HCT116 (cell line): ENCODE measurements around the gene TAL1.

Experiments used
- CTCF ChIP-seq, 3 experiments: fragments of 200-600 bp in 1 of 3; sonication (generic) in 1 of 3; IDR thresholded peaks in 2 of 3; conservative IDR thresholded peaks in 1 of 3; 2 replicates each; pipeline ENCODE4 v1.5.1; 2012 to 2017; ENCODE audit warnings: low read depth in 2 of 3, low read length in 2 of 3, antibody characterized with exemption in 1 of 3, borderline replicate concordance in 1 of 3, control low read depth in 1 of 3, mild to moderate bottlenecking in 1 of 3, mixed read lengths in 1 of 3, mixed run types in 1 of 3, moderate library complexity in 1 of 3; ENCODE audit not compliant: insufficient read depth in 1 of 3
- EGR1 ChIP-seq: IDR thresholded peaks from 2 replicates; pipeline ENCODE4 v1.6.1; 2012; ENCODE audit warnings: low read depth
- EZH2 ChIP-seq: fragments of 200-600 bp; sonication (generic); IDR thresholded peaks from 2 replicates; pipeline ENCODE4 v1.6.1; 2017; ENCODE audit warnings: antibody characterized with exemption, mixed run types
- EZH2phosphoT487 ChIP-seq: fragments of 200-600 bp; IDR thresholded peaks from 2 replicates; pipeline ENCODE4 v1.6.1; 2018; ENCODE audit warnings: antibody characterized with exemption, borderline replicate concordance
- FOSL1 ChIP-seq: IDR thresholded peaks from 2 replicates; pipeline ENCODE4 v1.6.1; 2012; ENCODE audit warnings: low read depth
- JUND ChIP-seq: IDR thresholded peaks from 2 replicates; pipeline ENCODE4 v1.6.1; 2012
- POLR2A ChIP-seq: IDR thresholded peaks from 2 replicates; pipeline ENCODE4 v1.7.0; 2011; ENCODE audit warnings: borderline replicate concordance; ENCODE audit not compliant: insufficient read depth, insufficient read length; ENCODE audit errors: extremely low read depth
- REST ChIP-seq: IDR thresholded peaks from 2 replicates; pipeline ENCODE4 v1.6.1; 2012; ENCODE audit warnings: low read depth
- SIN3A ChIP-seq: IDR thresholded peaks from 2 replicates; pipeline ENCODE4 v1.6.1; 2012; ENCODE audit warnings: low read depth
- SP1 ChIP-seq: IDR thresholded peaks from 2 replicates; pipeline ENCODE4 v1.6.1; 2012; ENCODE audit warnings: low read depth
- TCF7L2 ChIP-seq: IDR thresholded peaks from 2 replicates; pipeline ENCODE4 v1.7.0; 2011; ENCODE audit warnings: borderline replicate concordance, inconsistent platforms; ENCODE audit not compliant: insufficient read depth, insufficient read length; ENCODE audit errors: extremely low read depth
- YY1 ChIP-seq: IDR thresholded peaks from 2 replicates; pipeline ENCODE4 v1.6.1; 2011; ENCODE audit warnings: low read length, low read depth, moderate library complexity, mild to moderate bottlenecking; ENCODE audit not compliant: insufficient replicate concordance; ENCODE audit errors: extremely low read depth
- ZNF274 ChIP-seq: fragments of 200-500 bp; sonication (Bioruptor generic); IDR thresholded peaks from 2 replicates; pipeline ENCODE4 v1.6.1; 2014; ENCODE audit warnings: mild to moderate bottlenecking, low read depth, low read length, inconsistent platforms

DNA sequence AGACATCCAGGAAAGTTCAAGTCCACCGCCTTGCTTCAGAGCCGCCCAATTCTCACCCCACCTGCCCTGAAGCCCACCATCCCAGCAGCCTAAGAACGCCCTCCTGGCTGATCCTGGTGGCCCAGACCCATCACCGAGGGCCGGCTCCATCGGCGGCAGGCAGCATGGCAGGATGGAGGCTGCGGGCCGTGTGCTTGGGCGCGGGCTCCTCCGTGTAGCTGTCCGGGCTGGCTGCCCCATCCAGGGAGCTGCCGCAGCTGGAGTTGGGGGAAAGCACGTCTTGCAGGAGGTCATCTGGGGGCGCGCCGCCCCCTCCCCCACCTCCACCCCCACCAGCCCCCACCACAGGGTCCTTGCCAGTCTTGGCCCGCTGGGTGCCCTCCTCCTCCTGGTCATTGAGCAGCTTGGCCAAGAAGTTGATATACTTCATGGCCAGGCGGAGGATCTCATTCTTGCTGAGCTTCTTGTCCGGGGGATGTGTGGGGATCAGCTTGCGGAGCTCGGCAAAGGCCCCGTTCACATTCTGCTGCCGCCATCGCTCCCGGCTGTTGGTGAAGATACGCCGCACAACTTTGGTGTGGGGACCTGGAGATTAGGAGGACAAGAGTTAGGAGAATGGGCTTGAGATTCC lies 12.3 kb downstream of the TAL1 start:
- TF ChIP-seq CTCF (IDR thresholded peaks at IDR 0.05 in 2 of 3, conservative IDR thresholded peaks at IDR 0.05 in 1 of 3; ENCODE audit: borderline replicate concordance in 1 of 3, insufficient read depth in 1 of 3, low read depth in 2 of 3, low read length in 2 of 3) (no peak), YY1 (no peak), SIN3A (no peak), JUND (no peak), EZH2phosphoT487 (no peak), SP1 (no peak), POLR2A (no peak), EGR1 (no peak), FOSL1 (no peak), TCF7L2 (no peak), ZNF274 (no peak), REST (no peak), EZH2 (no peak)
